NCI-H2171 treated with DMSO at 0.1 percent for 48 hours (cell line): ENCODE results near the gene SYCP1.
"Not testable (repeated sequence)": the region's sequence is repeated elsewhere in the genome, so short reads cannot be mapped to it uniquely, and the experiment has no call there.

Source experiments
- DNase-seq: peaks from one replicate; lab custom pipeline; 2025; lab: John Stamatoyannopoulos, UW

SYCP1 gene

GRCh38 chr1:114854693-114855320 lies at the start of gene SYCP1:
Gene SYCP1, plus strand, starts transcription at chr1:114854863. Its CDS starts 602 bp downstream, at chr1:114855465.
- no peak for DNase-seq

DNA sequence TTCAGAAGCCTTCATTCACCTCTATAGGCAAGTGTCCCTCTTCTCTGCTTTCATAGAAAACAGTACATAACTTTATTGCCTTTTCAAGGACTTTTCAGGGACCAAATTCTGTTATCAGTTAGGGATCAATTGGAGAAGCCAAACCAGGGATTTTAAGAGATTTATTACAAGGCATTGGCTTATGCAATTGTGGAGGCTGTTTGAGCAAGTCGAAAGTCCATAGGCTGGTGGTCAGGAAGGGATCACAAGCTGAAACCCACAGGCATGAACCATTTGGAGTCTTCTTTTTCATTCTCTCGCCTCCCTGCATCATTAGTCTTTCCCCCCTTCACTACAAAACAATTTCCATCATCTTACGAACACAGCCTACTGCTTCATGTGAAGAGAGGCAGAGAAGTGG lies 34.8 kb upstream of the SYCP1 start:
- no peak for DNase-seq

DNA sequence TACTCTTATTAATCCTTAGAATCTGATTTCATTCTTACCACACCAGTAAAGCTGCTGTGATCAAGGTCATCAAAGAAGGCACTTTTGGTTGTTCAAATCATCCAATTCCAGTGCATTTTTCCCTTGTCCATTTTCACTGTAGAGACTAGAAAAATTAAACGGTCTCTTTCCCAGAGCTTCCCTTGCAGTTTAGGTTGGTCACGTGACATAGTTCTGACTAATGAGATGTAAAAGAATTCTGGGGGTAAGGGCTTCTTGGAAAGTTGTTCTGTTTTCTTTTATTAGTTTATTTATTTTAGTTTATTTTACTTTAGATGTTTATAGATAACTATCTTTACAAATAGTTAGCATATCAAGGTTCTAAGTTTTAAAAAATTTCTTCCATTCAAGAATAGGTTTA lies 34.3 kb upstream of the SYCP1 start:
- no peak for DNase-seq

GRCh38 chr1:114821978-114822377 lies 32.7 kb upstream of the SYCP1 start:
- DNase-seq: no peak

DNA sequence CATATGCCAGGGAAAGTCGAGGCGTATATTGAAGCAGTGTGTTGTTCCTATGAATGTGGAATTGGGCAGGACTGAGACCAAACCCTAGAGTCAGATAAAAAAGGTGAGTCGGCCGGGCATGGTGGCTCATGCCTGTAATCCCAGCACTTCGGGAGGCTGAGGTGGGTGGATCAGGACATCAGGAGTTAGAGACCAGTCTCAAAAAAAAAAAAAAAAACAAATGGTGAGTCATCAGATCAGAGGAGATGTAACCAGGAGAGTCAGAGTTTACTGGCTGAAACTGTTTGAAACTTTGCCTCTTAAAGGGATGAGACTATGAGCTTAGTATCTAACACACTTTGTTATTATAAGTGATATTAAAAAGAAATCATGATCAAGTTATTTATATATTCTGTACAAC lies 26.4 kb upstream of the SYCP1 start:
- no peak for DNase-seq

GRCh38 chr1:114830075-114830474 lies 24.6 kb upstream of the SYCP1 start:
- not testable (repeated sequence) for DNase-seq

GRCh38 chr1:114831276-114831994 lies 23.2 kb upstream of the SYCP1 start:
- no peak for DNase-seq

DNA sequence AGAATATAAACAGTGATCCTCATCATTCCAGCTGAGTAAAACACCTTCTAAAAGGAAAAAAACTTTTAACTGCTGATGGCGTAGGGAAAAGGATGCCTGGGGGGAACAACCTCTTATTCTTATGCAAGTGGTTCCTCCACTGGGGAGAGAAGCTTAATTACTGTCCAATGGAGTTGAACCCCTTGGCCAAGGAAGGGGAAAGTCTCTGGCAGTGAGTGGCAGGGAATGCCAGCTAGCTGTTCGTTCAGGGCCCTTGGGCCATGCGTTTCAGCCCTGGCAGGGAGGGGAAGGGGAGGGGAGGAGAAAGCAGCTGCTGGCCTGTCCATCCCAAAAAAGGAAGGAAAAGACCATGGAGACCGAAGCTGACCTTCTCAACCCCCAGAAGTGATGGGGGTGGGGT lies 22.6 kb upstream of the SYCP1 start:
- no peak for DNase-seq

DNA sequence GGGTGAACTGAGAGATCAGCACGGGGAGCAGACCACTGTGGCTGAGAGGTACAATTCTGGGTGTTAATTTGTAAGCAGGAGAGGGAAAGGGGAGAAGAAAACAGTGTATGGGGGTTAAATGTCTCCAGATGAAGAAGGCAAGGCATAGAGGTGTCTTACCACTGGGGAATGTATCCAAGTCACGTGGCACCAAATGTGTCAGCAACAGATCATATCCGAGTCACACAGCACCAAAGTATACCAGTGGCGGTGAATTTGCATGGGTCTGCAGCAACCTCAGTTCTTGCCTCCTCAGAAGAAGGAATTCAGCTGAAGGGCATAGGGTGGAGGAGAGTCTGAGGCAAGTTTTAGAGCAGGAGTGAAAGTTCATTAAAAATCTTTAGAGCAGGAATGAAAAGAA lies 21.2 kb upstream of the SYCP1 start:
- DNase-seq: no peak

DNA sequence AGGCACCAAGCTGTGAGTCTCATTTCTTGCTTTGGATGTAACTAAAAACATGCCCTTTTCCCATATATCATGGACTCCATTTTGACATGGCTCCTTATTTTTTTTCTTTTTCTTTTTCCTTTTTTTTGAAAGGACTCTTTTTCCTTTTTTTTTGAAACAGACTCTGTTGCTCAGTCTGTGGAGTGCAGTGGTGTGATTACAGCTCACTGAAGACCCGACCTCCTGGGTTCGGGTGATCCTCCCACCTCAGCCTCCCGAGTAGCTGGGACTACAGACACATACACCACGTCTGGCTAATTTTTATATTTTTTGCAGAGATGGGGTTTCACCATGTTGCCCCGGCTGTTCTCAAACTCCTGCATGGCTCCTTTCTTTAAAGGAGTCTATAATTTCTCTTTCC lies 10.4 kb upstream of the SYCP1 start:
- no peak for DNase-seq

GRCh38 chr1:114853584-114853983 lies 1.1 kb upstream of the SYCP1 start:
- DNase-seq: no peak

- no peak for DNase-seq
Measured at GRCh38 chr1:114861384-114861783, 6.7 kb downstream of the SYCP1 start.

DNA sequence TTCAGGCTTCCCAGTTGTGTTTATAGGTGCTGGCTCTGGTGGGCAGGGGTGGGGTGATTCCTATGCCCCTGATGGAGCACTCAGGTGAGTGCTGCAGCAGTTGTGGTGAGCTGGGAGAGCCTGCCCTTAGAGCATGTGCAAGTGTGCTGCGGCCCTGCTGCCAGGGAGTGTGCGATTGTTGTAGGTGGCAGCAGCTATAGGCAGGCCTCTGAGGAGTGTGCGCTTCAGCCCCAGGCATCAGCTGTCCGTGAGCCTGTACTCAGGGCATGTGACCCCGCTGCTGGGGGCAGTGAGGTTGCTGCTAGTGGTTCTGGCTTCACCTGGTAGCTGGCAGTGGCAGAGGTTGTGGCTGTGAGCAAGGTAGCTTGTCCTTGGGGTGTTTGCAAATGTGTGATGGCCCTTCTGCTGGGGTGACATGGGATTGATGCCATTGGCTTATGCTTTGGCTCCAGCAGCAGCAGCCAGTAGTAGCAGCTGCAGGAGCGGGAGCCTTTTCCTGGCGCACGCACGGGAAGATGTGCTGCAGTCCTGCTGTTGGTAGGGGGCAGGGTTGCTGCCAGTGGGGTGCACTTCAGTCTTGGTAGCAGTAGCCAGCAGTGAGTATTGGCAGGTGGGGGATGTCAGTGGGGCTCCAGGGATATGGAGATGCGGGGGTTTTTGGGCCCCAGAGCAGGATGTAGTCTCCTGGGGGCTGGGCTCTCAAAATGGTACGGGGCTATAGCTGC lies 37.7 kb downstream of the SYCP1 start:
- DNase-seq: no peak

- no peak for DNase-seq
Measured at GRCh38 chr1:114896795-114897194, 42.1 kb downstream of the SYCP1 start.

- DNase-seq: no peak
Measured at GRCh38 chr1:114901814-114902213, 47.2 kb downstream of the SYCP1 start.

GRCh38 chr1:114902343-114902742 lies 47.7 kb downstream of the SYCP1 start:
- no peak for DNase-seq

DNA sequence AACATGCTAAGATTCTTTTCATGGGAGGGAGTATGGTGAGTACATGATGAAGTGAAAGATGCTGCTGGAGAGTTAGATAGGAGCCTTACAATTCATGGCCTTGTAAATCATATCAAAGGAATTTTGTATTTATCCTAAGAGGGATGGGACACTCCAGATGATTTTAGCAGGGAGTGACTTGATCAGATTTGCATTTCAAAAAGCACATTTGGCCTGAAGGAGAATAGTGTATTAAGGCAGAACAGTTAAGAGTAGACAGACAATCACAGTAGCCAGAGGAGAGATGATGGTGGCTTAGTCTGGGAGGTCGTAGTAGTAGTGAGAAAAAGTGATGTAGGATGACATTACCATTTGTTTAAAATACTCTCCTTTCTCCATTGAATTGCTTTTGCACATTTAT lies 48.8 kb downstream of the SYCP1 start:
- DNase-seq: no peak

DNA sequence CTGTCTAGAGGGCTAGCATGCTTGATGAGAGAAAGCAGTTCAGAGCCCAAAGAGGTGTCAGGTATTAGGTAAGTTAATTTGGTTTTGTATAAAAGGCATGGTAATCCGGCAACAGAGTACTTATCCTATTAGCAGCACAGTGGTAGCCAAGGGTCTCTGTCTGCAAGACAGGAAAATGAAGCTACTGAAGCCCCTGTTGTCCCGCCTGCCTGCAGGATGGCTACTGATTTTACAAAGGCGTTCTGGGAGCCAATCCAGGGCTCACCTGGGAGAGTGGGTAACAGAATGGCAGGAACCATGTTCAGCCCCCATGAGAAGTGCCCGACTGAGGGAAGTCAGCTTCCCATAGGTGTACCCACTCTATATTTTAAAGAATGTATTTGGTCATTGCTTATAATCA lies 61.1 kb downstream of the SYCP1 start:
- not testable (repeated sequence) for DNase-seq

DNA sequence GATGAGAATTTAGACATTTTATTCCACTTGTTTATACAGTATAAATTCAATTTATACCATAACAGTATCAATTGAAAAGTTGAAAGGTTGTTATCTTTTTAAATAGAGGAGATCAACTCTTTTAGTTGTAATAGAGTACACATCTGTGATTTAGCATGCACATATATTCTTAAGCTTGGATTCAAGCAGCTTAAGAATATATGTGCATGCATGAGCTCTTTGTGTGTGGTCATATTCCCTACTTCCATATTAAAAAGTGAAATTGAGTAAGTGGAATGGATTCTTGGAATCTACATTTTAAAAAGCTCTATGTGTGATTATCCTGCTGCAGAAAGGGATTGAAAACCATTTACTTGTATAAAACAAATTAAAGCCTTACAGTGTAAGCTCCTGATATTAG lies 71.9 kb downstream of the SYCP1 start:
- no peak for DNase-seq

DNA sequence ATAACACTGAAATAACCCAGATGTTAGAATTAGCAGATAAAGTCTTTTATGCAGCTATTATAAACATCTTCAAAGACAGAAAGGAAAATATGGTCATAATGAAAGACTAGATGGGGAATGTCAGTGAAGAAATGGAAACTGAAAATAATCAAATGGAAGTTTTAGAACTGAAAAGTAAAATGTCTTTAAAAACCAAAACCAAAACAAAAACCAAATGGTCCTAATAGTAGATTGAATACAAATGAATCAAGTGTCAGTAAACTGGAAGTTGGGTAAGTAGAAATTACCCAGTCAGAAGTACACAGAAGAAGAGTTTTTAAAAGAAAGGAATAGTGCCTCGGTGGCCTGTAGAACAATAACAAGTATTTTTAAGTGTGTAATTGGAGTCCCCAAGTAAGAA lies 72.7 kb downstream of the SYCP1 start:
- no peak for DNase-seq

GRCh38 chr1:114956570-114956969 lies 101.9 kb downstream of the SYCP1 start:
- DNase-seq: no peak

- no peak for DNase-seq
Measured at GRCh38 chr1:114959423-114959822, 104.8 kb downstream of the SYCP1 start.

- no peak for DNase-seq
Measured at GRCh38 chr1:114976891-114977290, 122.2 kb downstream of the SYCP1 start.
